Liver (tissue), 9 donors: ENCODE data around the gene PCBP1. TPM values are rescaled to one million over a fixed set of nuclear protein-coding genes. Genes with fewer than 3 reads are reported as not detected.

ENCODE experiments used
- DNase-seq: peaks from one replicate; pipeline ENCODE4 v3.0.0-alpha.2; 2017; ENCODE audit warnings: low spot score
- H3K27ac ChIP-seq, 2 donors: one replicate each; pipeline ENCODE4 v1.7.0; 2013; ENCODE audit warnings: inconsistent platforms in 2 of 2, low read length in 2 of 2, control low read depth in 1 of 2, low read depth in 1 of 2, mild to moderate bottlenecking in 1 of 2
- H3K27me3 ChIP-seq, 4 donors: one replicate each; pipeline versions ENCODE4 v1.6.1 to v1.7.0; 2013; ENCODE audit warnings: low read length in 3 of 4, inconsistent platforms in 1 of 4, mild to moderate bottlenecking in 1 of 4, moderate library complexity in 1 of 4; ENCODE audit not compliant: control insufficient read depth in 4 of 4, insufficient read depth in 4 of 4
- H3K36me3 ChIP-seq, 4 donors: one replicate each; pipeline versions ENCODE4 v1.6.1 to v1.7.0; 2013; ENCODE audit warnings: low read length in 3 of 4, mild to moderate bottlenecking in 3 of 4, low read depth in 1 of 4, moderate library complexity in 1 of 4; ENCODE audit not compliant: control insufficient read depth in 4 of 4, insufficient read depth in 3 of 4
- H3K4me1 ChIP-seq, 4 donors: one replicate each; pipeline versions ENCODE4 v1.6.1 to v1.7.0; 2013; ENCODE audit warnings: low read length in 3 of 4, mild to moderate bottlenecking in 3 of 4, moderate library complexity in 1 of 4; ENCODE audit not compliant: control insufficient read depth in 4 of 4, insufficient read depth in 4 of 4
- H3K4me3 ChIP-seq, 3 donors: one replicate each; pipeline versions ENCODE4 v1.6.1 to v1.7.0; 2013; ENCODE audit warnings: low read length in 3 of 3, control low read depth in 1 of 3, low read depth in 1 of 3, mild to moderate bottlenecking in 1 of 3
- H3K9ac ChIP-seq, 2 donors: one replicate each; pipeline ENCODE4 v1.7.0; 2013; ENCODE audit warnings: low read length in 2 of 2, mild to moderate bottlenecking in 2 of 2, moderate library complexity in 2 of 2, control low read depth in 1 of 2, low read depth in 1 of 2
- H3K9me3 ChIP-seq, 4 donors: one replicate each; pipeline versions ENCODE4 v1.6.1 to v1.7.0; 2013; ENCODE audit warnings: low read length in 3 of 4; ENCODE audit not compliant: control insufficient read depth in 4 of 4
- EGR1 ChIP-seq, 2 donors: IDR thresholded peaks; 2 replicates each; pipeline ENCODE4 v1.6.1; 2016 to 2018; ENCODE audit warnings: antibody characterized with exemption in 2 of 2, low read depth in 2 of 2
- FOXA2 ChIP-seq: IDR thresholded peaks from 2 replicates; pipeline ENCODE4 v1.6.1; 2016; ENCODE audit warnings: antibody characterized with exemption
- HNF4A ChIP-seq, 2 donors: conservative IDR thresholded peaks; 2 replicates each; pipeline ENCODE4 v1.6.1; 2016; ENCODE audit warnings: antibody characterized with exemption in 2 of 2, mild to moderate bottlenecking in 2 of 2
- HNF4G ChIP-seq: IDR thresholded peaks from 2 replicates; pipeline ENCODE4 v1.6.1; 2016; ENCODE audit warnings: antibody characterized with exemption
- RAD21 ChIP-seq, 2 donors: IDR thresholded peaks; 2 replicates each; pipeline ENCODE4 v1.6.1; 2016; ENCODE audit warnings: antibody characterized with exemption in 2 of 2, mild to moderate bottlenecking in 2 of 2
- RXRA ChIP-seq, 2 donors: IDR thresholded peaks; 2 replicates each; pipeline ENCODE4 v1.6.1; 2017 to 2018; ENCODE audit warnings: antibody characterized with exemption in 2 of 2, mild to moderate bottlenecking in 1 of 2
- SP1 ChIP-seq: IDR thresholded peaks from 2 replicates; pipeline ENCODE4 v1.6.1; 2018; ENCODE audit warnings: antibody characterized with exemption, mild to moderate bottlenecking
- TAF1 ChIP-seq: conservative IDR thresholded peaks from 2 replicates; pipeline ENCODE4 v1.6.1; 2016; ENCODE audit warnings: antibody characterized with exemption, mild to moderate bottlenecking
- WGBS: extraction: QIAGEN DNeasy Blood & Tissue Kit; methylation state at CpG from one replicate; pipeline ENCODE4 v1.1.7; 2013; 5-methylcytosine and 5-hydroxymethylcytosine counted together
- polyA plus RNA-seq, 2 donors: library from polyadenylated mRNA; stranded (reverse) in 1 of 2; unstranded in 1 of 2; fragments of 200-250 nt in 1 of 2; fragments of >200 nt in 1 of 2; fragmentation: Nextera tagmentation in 1 of 2; extraction: Ambion mirVana in 1 of 2; gene quantifications; one replicate each; pipeline versions ENCODE4 v1.2.1 to v1.2.3, GENCODE V29; 2013 to 2015
- total RNA-seq, 2 donors: library from RNA; depleted of rRNA; stranded (reverse); fragments of >200 nt; gene quantifications; one replicate each; pipeline ENCODE4 v1.2.3, GENCODE V29; 2014
- TF ChIP-seq, protein P1 (sequence below): IDR thresholded peaks from 2 replicates; pipeline ENCODE4 v1.6.1; 2016; ENCODE audit warnings: antibody characterized with exemption, mild to moderate bottlenecking
- TF ChIP-seq, protein P2 (sequence below): IDR thresholded peaks from 2 replicates; pipeline ENCODE4 v1.6.1; 2016; ENCODE audit warnings: antibody characterized with exemption
- TF ChIP-seq, protein P3 (sequence below): IDR thresholded peaks from 2 replicates; pipeline ENCODE4 v1.6.1; 2016; ENCODE audit warnings: antibody characterized with exemption
- TF ChIP-seq, protein P4 (sequence below): fragments of 150-350 bp; IDR thresholded peaks from 2 replicates; pipeline ENCODE4 v1.5.1; 2017; ENCODE audit warnings: improper control_type of control experiment, low read depth, low read length; ENCODE audit not compliant: missing input control
- donor health status: healthy.
- donor health status: healthy.
- donor health status: healthy.
- donor health status: healthy.
- donor health status: healthy.

Gene PCBP1
- total and polyA plus RNA-seq, 4 donors, result 64.0 to 202 (median 87.9) TPM

GRCh38 chr2:70078384-70078783, 8.9 kb upstream of the PCBP1 start:
- peaks cover 6 to 55% (median 35%) of the 10 kb centered on the region in 4 donors for H3K36me3 ChIP-seq
- H3K27me3 ChIP-seq, result no peaks in the 10 kb centered on the region
- H3K9ac ChIP-seq, result peak overlapping the region in 1 of 2 donors; percentile 16
- H3K4me1 ChIP-seq, result peaks cover 0 to 5% (median 0%) of the 10 kb centered on the region in 4 donors
- H3K4me3 ChIP-seq, result no peak overlapping the region
- no peak overlapping the region for H3K27ac ChIP-seq
- DNase-seq, result no peak
- TF ChIP-seq FOXA2 (no peak), SP1 (no peak), HNF4A (conservative IDR thresholded peaks at IDR 0.05) (no peak), EGR1 (IDR thresholded peaks at IDR 0.05; ENCODE audit: low read depth in 2 of 2) (no peak), RXRA (IDR thresholded peaks at IDR 0.05) (no peak)
- TF ChIP-seq, protein P1, sequence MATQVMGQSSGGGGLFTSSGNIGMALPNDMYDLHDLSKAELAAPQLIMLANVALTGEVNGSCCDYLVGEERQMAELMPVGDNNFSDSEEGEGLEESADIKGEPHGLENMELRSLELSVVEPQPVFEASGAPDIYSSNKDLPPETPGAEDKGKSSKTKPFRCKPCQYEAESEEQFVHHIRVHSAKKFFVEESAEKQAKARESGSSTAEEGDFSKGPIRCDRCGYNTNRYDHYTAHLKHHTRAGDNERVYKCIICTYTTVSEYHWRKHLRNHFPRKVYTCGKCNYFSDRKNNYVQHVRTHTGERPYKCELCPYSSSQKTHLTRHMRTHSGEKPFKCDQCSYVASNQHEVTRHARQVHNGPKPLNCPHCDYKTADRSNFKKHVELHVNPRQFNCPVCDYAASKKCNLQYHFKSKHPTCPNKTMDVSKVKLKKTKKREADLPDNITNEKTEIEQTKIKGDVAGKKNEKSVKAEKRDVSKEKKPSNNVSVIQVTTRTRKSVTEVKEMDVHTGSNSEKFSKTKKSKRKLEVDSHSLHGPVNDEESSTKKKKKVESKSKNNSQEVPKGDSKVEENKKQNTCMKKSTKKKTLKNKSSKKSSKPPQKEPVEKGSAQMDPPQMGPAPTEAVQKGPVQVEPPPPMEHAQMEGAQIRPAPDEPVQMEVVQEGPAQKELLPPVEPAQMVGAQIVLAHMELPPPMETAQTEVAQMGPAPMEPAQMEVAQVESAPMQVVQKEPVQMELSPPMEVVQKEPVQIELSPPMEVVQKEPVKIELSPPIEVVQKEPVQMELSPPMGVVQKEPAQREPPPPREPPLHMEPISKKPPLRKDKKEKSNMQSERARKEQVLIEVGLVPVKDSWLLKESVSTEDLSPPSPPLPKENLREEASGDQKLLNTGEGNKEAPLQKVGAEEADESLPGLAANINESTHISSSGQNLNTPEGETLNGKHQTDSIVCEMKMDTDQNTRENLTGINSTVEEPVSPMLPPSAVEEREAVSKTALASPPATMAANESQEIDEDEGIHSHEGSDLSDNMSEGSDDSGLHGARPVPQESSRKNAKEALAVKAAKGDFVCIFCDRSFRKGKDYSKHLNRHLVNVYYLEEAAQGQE, result no peak
- TF ChIP-seq, protein P2, sequence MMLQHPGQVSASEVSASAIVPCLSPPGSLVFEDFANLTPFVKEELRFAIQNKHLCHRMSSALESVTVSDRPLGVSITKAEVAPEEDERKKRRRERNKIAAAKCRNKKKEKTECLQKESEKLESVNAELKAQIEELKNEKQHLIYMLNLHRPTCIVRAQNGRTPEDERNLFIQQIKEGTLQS, result no peak
- TF ChIP-seq, protein P3, sequence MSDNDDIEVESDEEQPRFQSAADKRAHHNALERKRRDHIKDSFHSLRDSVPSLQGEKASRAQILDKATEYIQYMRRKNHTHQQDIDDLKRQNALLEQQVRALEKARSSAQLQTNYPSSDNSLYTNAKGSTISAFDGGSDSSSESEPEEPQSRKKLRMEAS, result no peak
- no peaks in the 10 kb centered on the region for H3K9me3 ChIP-seq

DNA sequence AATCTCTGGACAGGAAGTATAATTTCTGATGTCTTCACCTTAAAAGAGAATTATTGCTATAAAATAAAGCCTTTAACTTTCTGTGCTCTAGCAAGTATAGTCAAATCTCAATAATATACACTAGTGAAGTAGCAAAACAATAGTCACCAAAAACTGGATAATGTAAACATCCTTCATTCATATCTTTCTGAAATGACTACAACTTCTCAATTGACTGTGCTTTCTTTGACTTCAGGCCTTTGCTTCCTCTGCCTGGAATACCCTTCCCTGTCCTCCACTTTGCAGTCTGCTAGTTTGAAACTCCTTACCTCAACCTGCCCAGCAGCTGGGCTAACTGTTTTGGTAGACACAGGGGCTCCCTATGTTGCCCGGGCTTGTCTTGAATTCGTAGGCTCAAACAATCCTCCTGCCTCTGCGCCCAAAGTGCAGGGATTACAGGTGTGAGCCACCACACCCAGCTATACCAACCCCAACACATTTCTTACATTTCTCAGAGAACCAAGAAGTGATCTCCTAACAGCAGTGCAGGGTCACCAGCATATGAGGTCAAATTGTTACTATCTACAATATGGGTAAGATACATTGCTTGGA, 6.6 kb upstream of the PCBP1 start:
- TF ChIP-seq, protein P4, sequence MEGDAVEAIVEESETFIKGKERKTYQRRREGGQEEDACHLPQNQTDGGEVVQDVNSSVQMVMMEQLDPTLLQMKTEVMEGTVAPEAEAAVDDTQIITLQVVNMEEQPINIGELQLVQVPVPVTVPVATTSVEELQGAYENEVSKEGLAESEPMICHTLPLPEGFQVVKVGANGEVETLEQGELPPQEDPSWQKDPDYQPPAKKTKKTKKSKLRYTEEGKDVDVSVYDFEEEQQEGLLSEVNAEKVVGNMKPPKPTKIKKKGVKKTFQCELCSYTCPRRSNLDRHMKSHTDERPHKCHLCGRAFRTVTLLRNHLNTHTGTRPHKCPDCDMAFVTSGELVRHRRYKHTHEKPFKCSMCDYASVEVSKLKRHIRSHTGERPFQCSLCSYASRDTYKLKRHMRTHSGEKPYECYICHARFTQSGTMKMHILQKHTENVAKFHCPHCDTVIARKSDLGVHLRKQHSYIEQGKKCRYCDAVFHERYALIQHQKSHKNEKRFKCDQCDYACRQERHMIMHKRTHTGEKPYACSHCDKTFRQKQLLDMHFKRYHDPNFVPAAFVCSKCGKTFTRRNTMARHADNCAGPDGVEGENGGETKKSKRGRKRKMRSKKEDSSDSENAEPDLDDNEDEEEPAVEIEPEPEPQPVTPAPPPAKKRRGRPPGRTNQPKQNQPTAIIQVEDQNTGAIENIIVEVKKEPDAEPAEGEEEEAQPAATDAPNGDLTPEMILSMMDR, result no peak
- no peaks in the 10 kb centered on the region for H3K9me3 ChIP-seq
- H3K4me3 ChIP-seq, result no peak overlapping the region
- peaks cover 0 to 26% (median 0%) of the 10 kb centered on the region in 4 donors for H3K4me1 ChIP-seq
- DNase-seq, result no peak
- H3K36me3 ChIP-seq, result peaks cover 4 to 51% (median 29%) of the 10 kb centered on the region in 4 donors
- H3K27ac ChIP-seq, result peak overlapping the region in 1 of 2 donors; percentile 13
- H3K9ac ChIP-seq, result peak overlapping the region in 1 of 2 donors; percentile 10
- WGBS, result 92% methylated on average over 3 of the region's 3 CpGs
- H3K27me3 ChIP-seq, result no peaks in the 10 kb centered on the region

DNA sequence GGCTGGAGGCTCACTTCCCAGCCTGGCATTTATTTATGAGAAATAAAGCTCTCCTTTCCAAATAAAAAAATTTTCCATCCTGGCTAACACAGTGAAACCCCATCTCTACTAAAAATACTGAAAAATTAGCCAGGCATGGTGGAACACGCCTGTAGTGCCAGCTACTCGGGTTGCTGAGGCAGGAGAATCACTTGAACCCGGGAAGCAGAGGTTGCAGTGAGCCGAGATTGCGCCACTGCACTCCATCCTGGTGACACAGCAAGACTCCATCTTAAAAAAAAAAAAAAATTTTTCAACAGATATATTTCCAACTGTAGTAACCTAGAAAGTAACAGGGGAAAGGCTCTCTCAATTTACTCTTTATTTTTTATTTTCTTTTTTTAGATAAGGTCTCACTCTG, 6.1 kb upstream of the PCBP1 start:
- no peak for DNase-seq
- H3K9ac ChIP-seq, result peak overlapping the region in 1 of 2 donors; percentile 10
- 93% methylated on average over 5 of the region's 5 CpGs for WGBS
- peak overlapping the region in 1 of 2 donors; percentile 13 for H3K27ac ChIP-seq
- H3K4me3 ChIP-seq, result no peak overlapping the region
- peaks cover 4 to 46% (median 26%) of the 10 kb centered on the region in 4 donors for H3K36me3 ChIP-seq
- TF ChIP-seq, protein P1, result no peak
- TF ChIP-seq HNF4A (conservative IDR thresholded peaks at IDR 0.05) (no peak), TAF1 (no peak), RAD21 (IDR thresholded peaks at IDR 0.05) (no peak), HNF4G (no peak)
- TF ChIP-seq, protein P3, result no peak
- H3K4me1 ChIP-seq, result peaks cover 0 to 29% (median 0%) of the 10 kb centered on the region in 4 donors
- H3K27me3 ChIP-seq, result no peaks in the 10 kb centered on the region
- H3K9me3 ChIP-seq, result no peaks in the 10 kb centered on the region
